GM20000 (cell line): ENCODE results near the gene GPC6.

Experiments used
- DNase-seq: peaks from one replicate; pipeline ENCODE4 v3.0.0; 2012; ENCODE audit warnings: low spot score
- CTCF ChIP-seq: IDR thresholded peaks from 2 replicates; pipeline ENCODE4 v1.5.1; 2012; ENCODE audit warnings: mild to moderate bottlenecking, control low read depth; ENCODE audit errors: extremely low read depth, missing control alignments

GPC6 gene

DNA sequence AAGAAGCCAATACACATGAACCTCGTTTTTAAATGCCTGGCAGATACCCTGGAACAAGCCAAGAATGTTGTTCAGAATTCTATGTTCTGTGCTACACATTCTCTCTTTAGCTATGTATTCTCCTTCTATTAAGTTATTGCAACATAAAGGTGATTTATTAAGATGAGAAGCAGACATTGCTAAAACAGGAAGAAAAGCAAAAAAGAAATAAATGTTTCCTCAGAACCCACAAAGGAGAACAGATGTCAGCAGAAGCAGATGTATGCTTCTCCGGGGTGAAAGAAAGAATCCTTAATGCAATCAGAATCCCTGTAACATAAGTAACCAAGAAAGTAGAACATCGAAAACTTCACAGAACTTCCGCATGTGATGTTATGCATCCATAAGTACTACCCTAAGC, 950.0 kb downstream of the GPC6 start:
- TF ChIP-seq CTCF, result no peak
- DNase-seq, result no peak

DNA sequence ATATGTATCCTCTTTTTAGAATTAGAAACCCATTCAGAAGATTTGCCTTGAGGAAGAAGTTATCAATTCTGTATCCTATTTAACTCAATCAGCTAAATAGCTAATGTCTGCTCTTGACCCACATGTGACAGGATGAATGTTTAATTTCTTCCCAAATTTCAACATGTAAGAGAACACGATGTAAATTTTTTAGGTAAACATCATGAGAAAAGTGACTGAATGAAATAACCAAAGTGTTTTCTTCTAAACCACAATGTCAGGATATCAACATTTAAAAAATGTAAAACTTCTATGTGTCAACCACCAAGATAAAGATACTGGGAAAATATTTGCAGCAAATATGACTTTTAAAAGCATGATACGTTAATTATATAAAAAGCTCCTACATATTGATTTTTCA, 950.4 kb downstream of the GPC6 start:
- TF ChIP-seq CTCF, result no peak

GRCh38 chr13:94178625-94179244, 952.1 kb downstream of the GPC6 start:
- no peak for DNase-seq
- no peak for TF ChIP-seq CTCF

More for the DNA sequence above, 950.4 kb downstream of the GPC6 start:
- DNase-seq, result no peak

- DNase-seq, result no peak
- TF ChIP-seq CTCF, result no peak
These were observed 955.0 kb downstream of the GPC6 start for GRCh38 chr13:94181461-94182107.

DNA sequence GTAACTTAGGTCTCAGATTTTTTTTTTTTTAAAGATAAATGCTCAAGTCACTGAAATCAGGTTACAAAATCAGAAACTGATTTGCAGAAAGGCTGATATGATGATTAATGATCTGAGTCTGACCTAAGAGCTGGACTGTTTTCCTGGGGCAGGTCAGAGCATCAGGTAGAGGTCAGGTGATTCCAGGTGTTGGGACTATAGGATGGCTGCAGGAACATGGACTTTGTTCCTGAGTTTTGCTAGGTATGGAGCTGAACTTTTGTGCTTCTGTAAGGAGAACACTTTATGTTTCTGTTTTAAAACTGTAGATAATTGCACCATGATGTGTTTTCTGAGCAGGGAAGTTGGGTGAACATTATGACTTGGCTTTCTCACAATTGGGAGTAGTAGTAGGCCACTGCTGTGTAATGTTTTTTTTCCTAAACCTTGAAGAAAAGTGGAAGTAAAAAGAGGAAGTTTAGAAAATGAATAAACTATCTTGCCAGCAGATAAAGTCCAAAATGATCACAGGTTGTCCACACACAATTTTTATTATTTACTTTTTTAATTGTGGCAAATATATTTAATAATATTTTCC, 955.7 kb downstream of the GPC6 start:
- no peak for TF ChIP-seq CTCF
- no peak for DNase-seq

- no peak for DNase-seq
- no peak for TF ChIP-seq CTCF
These were observed 959.9 kb downstream of the GPC6 start for GRCh38 chr13:94186470-94186869.

DNA sequence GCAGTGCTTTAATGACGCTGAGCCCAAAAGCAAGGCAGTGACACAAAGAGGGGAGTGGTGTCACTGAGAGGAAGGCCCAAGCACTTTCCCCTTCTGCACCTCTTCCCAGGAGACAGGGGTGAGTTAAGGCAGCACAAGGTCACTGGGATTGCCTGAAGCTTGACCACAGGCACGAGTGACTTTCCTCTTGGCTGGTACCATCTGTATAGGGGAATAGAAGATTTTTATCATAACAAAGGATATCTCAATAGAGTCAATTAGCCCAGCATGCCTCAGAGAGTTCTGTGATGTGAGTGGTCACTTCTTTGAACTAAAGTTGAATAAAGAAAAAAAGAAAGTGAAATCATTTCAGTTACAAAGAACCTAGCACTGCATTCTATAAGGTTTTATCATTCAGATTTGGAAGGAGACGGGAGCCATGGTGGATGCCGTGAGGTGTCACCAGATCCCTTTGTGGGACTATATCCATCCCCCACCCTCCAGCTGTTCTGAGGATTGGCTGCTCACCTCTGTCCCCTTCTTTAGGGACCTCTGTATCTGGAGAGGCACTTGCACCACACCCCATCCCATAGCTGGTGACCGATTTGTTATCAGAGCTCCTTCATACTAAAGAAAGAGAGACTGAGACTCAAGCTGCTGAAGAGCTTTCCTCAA, 961.7 kb downstream of the GPC6 start:
- TF ChIP-seq CTCF, result no peak
- no peak for DNase-seq
